ENCODE results near the gene SERPINA5.

DNA sequence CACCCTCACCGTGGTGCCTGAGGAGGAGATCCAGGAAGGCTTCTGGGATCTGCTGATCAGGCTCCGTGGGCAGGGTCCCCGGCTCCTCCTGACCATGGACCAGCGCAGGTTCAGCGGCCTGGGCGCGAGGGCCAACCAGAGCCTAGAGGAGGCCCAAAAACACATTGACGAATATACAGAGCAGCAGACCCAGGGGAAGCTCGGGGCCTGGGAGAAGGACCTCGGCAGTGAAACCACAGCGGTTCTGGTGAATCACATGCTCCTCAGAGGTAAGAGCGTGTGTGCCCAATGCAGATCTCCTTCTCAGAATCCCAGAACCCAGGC, 60.4 kb downstream of the SERPINA5 start:
- no peak for TF ChIP-seq MYC (IDR thresholded peaks at IDR 0.05; ENCODE audit: low read depth, low read length)
- TF ChIP-seq, protein P1, sequence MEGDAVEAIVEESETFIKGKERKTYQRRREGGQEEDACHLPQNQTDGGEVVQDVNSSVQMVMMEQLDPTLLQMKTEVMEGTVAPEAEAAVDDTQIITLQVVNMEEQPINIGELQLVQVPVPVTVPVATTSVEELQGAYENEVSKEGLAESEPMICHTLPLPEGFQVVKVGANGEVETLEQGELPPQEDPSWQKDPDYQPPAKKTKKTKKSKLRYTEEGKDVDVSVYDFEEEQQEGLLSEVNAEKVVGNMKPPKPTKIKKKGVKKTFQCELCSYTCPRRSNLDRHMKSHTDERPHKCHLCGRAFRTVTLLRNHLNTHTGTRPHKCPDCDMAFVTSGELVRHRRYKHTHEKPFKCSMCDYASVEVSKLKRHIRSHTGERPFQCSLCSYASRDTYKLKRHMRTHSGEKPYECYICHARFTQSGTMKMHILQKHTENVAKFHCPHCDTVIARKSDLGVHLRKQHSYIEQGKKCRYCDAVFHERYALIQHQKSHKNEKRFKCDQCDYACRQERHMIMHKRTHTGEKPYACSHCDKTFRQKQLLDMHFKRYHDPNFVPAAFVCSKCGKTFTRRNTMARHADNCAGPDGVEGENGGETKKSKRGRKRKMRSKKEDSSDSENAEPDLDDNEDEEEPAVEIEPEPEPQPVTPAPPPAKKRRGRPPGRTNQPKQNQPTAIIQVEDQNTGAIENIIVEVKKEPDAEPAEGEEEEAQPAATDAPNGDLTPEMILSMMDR (IDR thresholded peaks at IDR 0.05; ENCODE audit: low read depth, low read length): no peak
- TF ChIP-seq POLR2A (IDR thresholded peaks at IDR 0.05; ENCODE audit: extremely low read depth, insufficient read length): no peak
- TF ChIP-seq, protein P2, sequence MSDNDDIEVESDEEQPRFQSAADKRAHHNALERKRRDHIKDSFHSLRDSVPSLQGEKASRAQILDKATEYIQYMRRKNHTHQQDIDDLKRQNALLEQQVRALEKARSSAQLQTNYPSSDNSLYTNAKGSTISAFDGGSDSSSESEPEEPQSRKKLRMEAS (IDR thresholded peaks at IDR 0.05; ENCODE audit: low read depth, low read length): no peak

Measured in NB4 (cell line).